Breast epithelium (tissue), 3 donors: ENCODE measurements around the gene CNNM3.
"Not testable (repeated sequence)": the region's sequence is repeated elsewhere in the genome, so short reads cannot be mapped to it uniquely, and the experiment has no call there.

ENCODE experiments used
- POLR2A ChIP-seq: fragments of 450-650 bp; IDR thresholded peaks from one replicate; pipeline ENCODE4 v1.6.1; 2016; ENCODE audit warnings: antibody characterized with exemption, mild to moderate bottlenecking, moderate library complexity
- POLR2AphosphoS5 ChIP-seq, 3 donors: sonication (generic); formaldehyde crosslinking; IDR thresholded peaks; one replicate each; pipeline ENCODE4 v1.6.1; 2017; ENCODE audit warnings: antibody characterized with exemption in 3 of 3
- TF ChIP-seq, protein P1 (sequence below), 3 donors: fragments of 450-650 bp; IDR thresholded peaks; one replicate each; pipeline ENCODE4 v1.5.1; 2016 to 2017; ENCODE audit warnings: antibody characterized with exemption in 3 of 3, mild to moderate bottlenecking in 3 of 3, moderate library complexity in 3 of 3

DNA sequence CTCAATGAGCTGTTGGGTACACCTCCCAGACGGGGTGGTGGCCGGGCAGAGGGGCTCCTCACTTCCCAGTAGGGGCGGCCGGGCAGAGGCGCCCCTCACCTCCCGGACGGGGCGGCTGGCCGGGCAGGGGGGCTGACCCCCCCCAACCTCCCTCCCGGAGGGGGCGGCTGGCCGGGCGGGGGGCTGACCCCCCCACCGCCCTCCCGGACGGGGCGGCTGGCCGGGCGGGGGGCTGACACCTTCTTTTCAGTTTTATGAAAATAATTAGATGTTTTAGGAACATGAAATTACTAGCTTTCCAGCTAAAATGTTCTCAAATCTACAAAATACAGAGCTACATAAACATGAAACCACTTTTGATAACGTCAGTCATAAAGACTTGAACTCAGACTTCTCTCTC is 10.1 kb upstream of the CNNM3 start:
- TF ChIP-seq, protein P1, sequence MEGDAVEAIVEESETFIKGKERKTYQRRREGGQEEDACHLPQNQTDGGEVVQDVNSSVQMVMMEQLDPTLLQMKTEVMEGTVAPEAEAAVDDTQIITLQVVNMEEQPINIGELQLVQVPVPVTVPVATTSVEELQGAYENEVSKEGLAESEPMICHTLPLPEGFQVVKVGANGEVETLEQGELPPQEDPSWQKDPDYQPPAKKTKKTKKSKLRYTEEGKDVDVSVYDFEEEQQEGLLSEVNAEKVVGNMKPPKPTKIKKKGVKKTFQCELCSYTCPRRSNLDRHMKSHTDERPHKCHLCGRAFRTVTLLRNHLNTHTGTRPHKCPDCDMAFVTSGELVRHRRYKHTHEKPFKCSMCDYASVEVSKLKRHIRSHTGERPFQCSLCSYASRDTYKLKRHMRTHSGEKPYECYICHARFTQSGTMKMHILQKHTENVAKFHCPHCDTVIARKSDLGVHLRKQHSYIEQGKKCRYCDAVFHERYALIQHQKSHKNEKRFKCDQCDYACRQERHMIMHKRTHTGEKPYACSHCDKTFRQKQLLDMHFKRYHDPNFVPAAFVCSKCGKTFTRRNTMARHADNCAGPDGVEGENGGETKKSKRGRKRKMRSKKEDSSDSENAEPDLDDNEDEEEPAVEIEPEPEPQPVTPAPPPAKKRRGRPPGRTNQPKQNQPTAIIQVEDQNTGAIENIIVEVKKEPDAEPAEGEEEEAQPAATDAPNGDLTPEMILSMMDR (IDR thresholded peaks at IDR 0.05) = not testable (repeated sequence)
- not testable (repeated sequence) for TF ChIP-seq POLR2A; POLR2AphosphoS5 (IDR thresholded peaks at IDR 0.05)
